ENCODE measurements around the gene IRF6.

Gene IRF6

DNA sequence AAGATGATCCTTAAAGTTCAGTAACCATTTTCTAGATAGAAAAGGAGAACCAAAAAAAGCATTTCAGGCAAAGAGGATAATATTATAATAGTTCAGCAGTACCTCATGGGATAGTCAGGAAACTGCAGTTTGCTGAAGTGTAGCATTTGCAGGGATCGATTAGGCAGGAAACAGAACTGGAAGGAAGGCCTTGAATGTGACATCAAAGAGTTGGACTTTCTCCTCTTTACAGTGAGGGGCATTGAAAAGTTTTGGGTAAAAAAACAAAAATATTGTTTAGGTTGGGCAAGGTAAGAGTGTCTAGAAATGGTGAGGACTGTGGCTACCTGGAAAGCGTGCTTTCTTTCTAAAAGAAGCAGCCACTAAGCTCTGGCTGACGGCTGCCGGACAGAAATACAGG, 8.0 kb upstream of the IRF6 start:
- no peak overlapping the region for H3K27ac ChIP-seq

GRCh38 chr1:209810783-209811182, 4.8 kb upstream of the IRF6 start:
- H3K36me3 ChIP-seq (replicated peaks), result no peaks in the 10 kb centered on the region
- TF ChIP-seq, protein P1, sequence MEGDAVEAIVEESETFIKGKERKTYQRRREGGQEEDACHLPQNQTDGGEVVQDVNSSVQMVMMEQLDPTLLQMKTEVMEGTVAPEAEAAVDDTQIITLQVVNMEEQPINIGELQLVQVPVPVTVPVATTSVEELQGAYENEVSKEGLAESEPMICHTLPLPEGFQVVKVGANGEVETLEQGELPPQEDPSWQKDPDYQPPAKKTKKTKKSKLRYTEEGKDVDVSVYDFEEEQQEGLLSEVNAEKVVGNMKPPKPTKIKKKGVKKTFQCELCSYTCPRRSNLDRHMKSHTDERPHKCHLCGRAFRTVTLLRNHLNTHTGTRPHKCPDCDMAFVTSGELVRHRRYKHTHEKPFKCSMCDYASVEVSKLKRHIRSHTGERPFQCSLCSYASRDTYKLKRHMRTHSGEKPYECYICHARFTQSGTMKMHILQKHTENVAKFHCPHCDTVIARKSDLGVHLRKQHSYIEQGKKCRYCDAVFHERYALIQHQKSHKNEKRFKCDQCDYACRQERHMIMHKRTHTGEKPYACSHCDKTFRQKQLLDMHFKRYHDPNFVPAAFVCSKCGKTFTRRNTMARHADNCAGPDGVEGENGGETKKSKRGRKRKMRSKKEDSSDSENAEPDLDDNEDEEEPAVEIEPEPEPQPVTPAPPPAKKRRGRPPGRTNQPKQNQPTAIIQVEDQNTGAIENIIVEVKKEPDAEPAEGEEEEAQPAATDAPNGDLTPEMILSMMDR (IDR thresholded peaks at IDR 0.05; ENCODE audit: low read depth, low read length, missing control alignments), result no peak
- in situ Hi-C loops (cut with HindIII; ENCODE audit: low pct_ligation_motif_present, low sequenced_read_pairs), result no loop called here
- no peak overlapping the region for H3K4me3 ChIP-seq (ENCODE audit: low read depth, low read length)
- DNase-seq, result no peak
- H3K27me3 ChIP-seq (replicated peaks), result no peaks in the 10 kb centered on the region
- H3K27ac ChIP-seq, result no peak overlapping the region

More for the DNA sequence above, 8.0 kb upstream of the IRF6 start:
- TF ChIP-seq, protein P1 (IDR thresholded peaks at IDR 0.05; ENCODE audit: low read depth, low read length, missing control alignments), result no peak
- in situ Hi-C loops (cut with HindIII; ENCODE audit: low pct_ligation_motif_present, low sequenced_read_pairs), result no loop called here
- no peaks in the 10 kb centered on the region for H3K27me3 ChIP-seq (replicated peaks)
- no peaks in the 10 kb centered on the region for H3K36me3 ChIP-seq (replicated peaks)
- H3K4me3 ChIP-seq (ENCODE audit: low read depth, low read length), result no peak overlapping the region
- no peak for DNase-seq

DNA sequence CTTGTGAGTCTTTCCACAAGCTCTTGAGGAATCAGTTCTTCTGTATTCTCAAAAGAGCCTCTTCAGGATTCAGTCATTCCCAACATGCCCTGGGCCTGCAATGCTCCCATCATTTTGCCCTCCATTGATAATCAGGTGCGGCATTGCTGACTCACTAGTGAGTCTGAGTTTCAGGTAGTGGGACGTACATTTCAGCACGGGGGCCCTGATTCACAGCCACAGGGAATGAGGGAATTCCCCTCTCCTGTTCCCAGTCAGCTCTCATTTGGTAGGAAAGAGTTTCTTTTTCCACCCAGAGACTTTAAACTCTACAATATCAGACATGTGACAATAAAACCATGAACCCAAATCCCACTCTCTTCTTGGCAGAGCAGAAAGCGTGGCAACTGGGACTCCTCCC, 3.7 kb upstream of the IRF6 start:
- no peaks in the 10 kb centered on the region for H3K36me3 ChIP-seq (replicated peaks)
- TF ChIP-seq, protein P1 (IDR thresholded peaks at IDR 0.05; ENCODE audit: low read depth, low read length, missing control alignments), result no peak
- H3K4me3 ChIP-seq (ENCODE audit: low read depth, low read length), result no peak overlapping the region
- H3K27me3 ChIP-seq (replicated peaks), result no peaks in the 10 kb centered on the region
- in situ Hi-C loops (cut with HindIII; ENCODE audit: low pct_ligation_motif_present, low sequenced_read_pairs), result no loop called here
- DNase-seq, result no peak
- no peak overlapping the region for H3K27ac ChIP-seq

- no peak overlapping the region for H3K4me3 ChIP-seq (ENCODE audit: low read depth, low read length)
- in situ Hi-C loops (cut with HindIII; ENCODE audit: low pct_ligation_motif_present, low sequenced_read_pairs), result no loop called here
- no peaks in the 10 kb centered on the region for H3K27me3 ChIP-seq (replicated peaks)
- peak; percentile 97 for DNase-seq
- TF ChIP-seq, protein P1 (IDR thresholded peaks at IDR 0.05; ENCODE audit: low read depth, low read length, missing control alignments), result no peak
- H3K36me3 ChIP-seq (replicated peaks), result no peaks in the 10 kb centered on the region
- H3K27ac ChIP-seq, result no peak overlapping the region
Measured at GRCh38 chr1:209808059-209808581, 2.2 kb upstream of the IRF6 start.

GRCh38 chr1:209807509-209807908, 1.6 kb upstream of the IRF6 start:
- no peak for DNase-seq
- Histone ChIP-seq H3K27ac (no peak overlapping the region), H3K27me3 (replicated peaks) (no peaks in the 10 kb centered on the region), H3K4me3 (ENCODE audit: low read depth, low read length) (no peak overlapping the region), H3K36me3 (replicated peaks) (no peaks in the 10 kb centered on the region)
- in situ Hi-C loops (cut with HindIII; ENCODE audit: low pct_ligation_motif_present, low sequenced_read_pairs), result no loop called here
- TF ChIP-seq, protein P1 (IDR thresholded peaks at IDR 0.05; ENCODE audit: low read depth, low read length, missing control alignments), result no peak

- in situ Hi-C loops (cut with HindIII; ENCODE audit: low pct_ligation_motif_present, low sequenced_read_pairs), result no loop called here
- no peaks in the 10 kb centered on the region for H3K27me3 ChIP-seq (replicated peaks)
- peak overlapping the region; percentile 65 for H3K4me3 ChIP-seq (ENCODE audit: low read depth, low read length)
Measured at GRCh38 chr1:209805341-209805781, 581 bp downstream of the IRF6 start.

More at GRCh38 chr1:209805341-209805781, 581 bp downstream of the IRF6 start:
- no peak overlapping the region for H3K27ac ChIP-seq
- TF ChIP-seq, protein P1 (IDR thresholded peaks at IDR 0.05; ENCODE audit: low read depth, low read length, missing control alignments), result no peak
- DNase-seq, result no peak
- no peaks in the 10 kb centered on the region for H3K36me3 ChIP-seq (replicated peaks)

Data from brain microvascular endothelial cell (primary cell).